SK-N-SH (cell line): Measurements from ENCODE around the gene YJEFN3. TPM values are rescaled to one million over a fixed set of nuclear protein-coding genes. Genes with fewer than 3 reads are reported as not detected.

Experiments
- CTCF ChIA-PET: fragments of 300-600, 350-600 bp; formaldehyde crosslinking; extraction: SDS; loops from one replicate; lab custom pipeline; 2021; lab: Yijun Ruan, JAX
- POLR2A ChIA-PET: fragments of 350-600 bp; sonication (Branson Sonifier 250); formaldehyde crosslinking; extraction: SDS; loops from one replicate; lab custom pipeline; 2020; ENCODE audit warnings: antibody characterized with exemption, inconsistent platforms; lab: Yijun Ruan, JAX
- DNase-seq: peaks from one replicate; pipeline ENCODE4 v3.0.0; 2012
- H2AFZ ChIP-seq: fragments of 200-600 bp; sonication (generic); 2 replicates; pipeline ENCODE4 v1.8.1; 2016; ENCODE audit warnings: antibody characterized with exemption, mild to moderate bottlenecking, low read depth
- H3F3A ChIP-seq: fragments of 200-600 bp; sonication (generic); replicated peaks from 2 replicates; pipeline ENCODE3; 2016; ENCODE audit warnings: antibody characterized with exemption, mild to moderate bottlenecking; ENCODE audit not compliant: insufficient read depth
- H3K27ac ChIP-seq, 2 experiments: fragments of 200-500 bp in 1 of 2; fragments of 200-600 bp in 1 of 2; sonication (Bioruptor generic) in 1 of 2; sonication (generic), shearing (Covaris generic) in 1 of 2; 2 replicates each; pipeline versions ENCODE4 v1.5.1 to v1.6.1; 2014 to 2016; ENCODE audit warnings: low read depth in 2 of 2, inconsistent platforms in 1 of 2, low read length in 1 of 2, mild to moderate bottlenecking in 1 of 2, mixed read lengths in 1 of 2
- H3K27me3 ChIP-seq: fragments of 200-600 bp; sonication (generic), shearing (Covaris generic); 2 replicates; pipeline ENCODE4 v1.6.1; 2016; ENCODE audit warnings: mixed run types; ENCODE audit not compliant: insufficient read depth
- H3K36me3 ChIP-seq, 2 experiments: fragments of 200-500 bp in 1 of 2; fragments of 200-600 bp in 1 of 2; sonication (Bioruptor generic) in 1 of 2; sonication (generic) in 1 of 2; replicated peaks in 1 of 2; 2 replicates each; pipeline versions ENCODE3 to v1.5.1; 2014 to 2016; ENCODE audit warnings: low read length in 1 of 2, mild to moderate bottlenecking in 1 of 2; ENCODE audit not compliant: insufficient read depth in 2 of 2, control insufficient read depth in 1 of 2
- H3K4me1 ChIP-seq, 2 experiments: fragments of 200-500 bp in 1 of 2; fragments of 200-600 bp in 1 of 2; sonication (Bioruptor generic) in 1 of 2; sonication (generic), shearing (Covaris generic) in 1 of 2; 2 replicates each; pipeline versions ENCODE4 v1.5.1 to v1.6.1; 2014 to 2016; ENCODE audit warnings: low read depth in 1 of 2, low read length in 1 of 2, mixed run types in 1 of 2; ENCODE audit not compliant: insufficient read depth in 2 of 2, control insufficient read depth in 1 of 2
- H3K4me2 ChIP-seq: fragments of 200-600 bp; sonication (generic), shearing (Covaris generic); 2 replicates; pipeline ENCODE4 v1.6.1; 2017; ENCODE audit warnings: mixed run types
- H3K4me3 ChIP-seq, 2 experiments: fragments of 200-500 bp in 1 of 2; fragments of 200-600 bp in 1 of 2; sonication (Bioruptor generic) in 1 of 2; sonication (generic), shearing (Covaris generic) in 1 of 2; 2 replicates each; pipeline versions ENCODE4 v1.5.1 to v1.8.1; 2014 to 2016; ENCODE audit warnings: low read depth in 2 of 2, inconsistent platforms in 1 of 2, low read length in 1 of 2, mild to moderate bottlenecking in 1 of 2, mixed read lengths in 1 of 2, moderate library complexity in 1 of 2
- H3K79me2 ChIP-seq: fragments of 200-600 bp; sonication (generic); 2 replicates; pipeline ENCODE4 v1.8.1; 2017; ENCODE audit warnings: mild to moderate bottlenecking; ENCODE audit not compliant: insufficient read depth
- H3K9ac ChIP-seq: fragments of 200-600 bp; sonication (generic); 2 replicates; pipeline ENCODE4 v1.6.1; 2017; ENCODE audit warnings: mixed run types
- H3K9me2 ChIP-seq: fragments of 200-600 bp; sonication (generic); 2 replicates; pipeline ENCODE4 v1.6.1; 2017; ENCODE audit warnings: mixed run types
- H3K9me3 ChIP-seq: fragments of 200-600 bp; sonication (generic); 2 replicates; pipeline ENCODE4 v1.6.1; 2017; ENCODE audit warnings: mixed run types, mild to moderate bottlenecking, moderate library complexity
- H4K20me1 ChIP-seq: fragments of 200-600 bp; sonication (generic); 2 replicates; pipeline ENCODE4 v1.6.1; 2017; ENCODE audit warnings: mild to moderate bottlenecking, mixed run types; ENCODE audit not compliant: insufficient read depth
- EP300 ChIP-seq, 2 experiments: IDR thresholded peaks; 2 replicates each; pipeline versions ENCODE4 v1.4.0 to v1.6.1; 2012; ENCODE audit warnings: borderline replicate concordance in 1 of 2, low read depth in 1 of 2, low read length in 1 of 2
- FOSL2 ChIP-seq: IDR thresholded peaks from 2 replicates; pipeline ENCODE4 v1.4.0; 2012; ENCODE audit warnings: low read depth, mild to moderate bottlenecking, moderate library complexity, borderline replicate concordance
- MAX ChIP-seq: IDR thresholded peaks from 2 replicates; pipeline ENCODE4 v1.4.0; 2012; ENCODE audit warnings: low read depth
- MXI1 ChIP-seq: IDR thresholded peaks from 2 replicates; pipeline ENCODE4 v1.6.1; 2012; ENCODE audit warnings: mild to moderate bottlenecking, low read depth, low read length, improper control_type of control experiment
- NFIC ChIP-seq: IDR thresholded peaks from 2 replicates; pipeline ENCODE4 v1.4.0; 2012; ENCODE audit warnings: borderline replicate concordance
- PBX3 ChIP-seq: IDR thresholded peaks from 2 replicates; pipeline ENCODE4; 2012
- REST ChIP-seq: IDR thresholded peaks from 2 replicates; pipeline ENCODE4 v1.6.1; 2012; ENCODE audit warnings: mild to moderate bottlenecking, low read depth, low read length, moderate library complexity
- SMC3 ChIP-seq: IDR thresholded peaks from 2 replicates; pipeline ENCODE4 v1.6.1; 2012; ENCODE audit warnings: low read depth, low read length, improper control_type of control experiment
- TCF12 ChIP-seq: IDR thresholded peaks from 2 replicates; pipeline ENCODE4 v1.4.0; 2012
- USF1 ChIP-seq: IDR thresholded peaks from 2 replicates; pipeline ENCODE4 v1.4.0; 2012; ENCODE audit warnings: low read depth, borderline replicate concordance
- WGBS: methylation state at CpG from one replicate; pipeline ENCODE4 v1.1.6; 2017; ENCODE audit warnings: low lambda C conversion rate; 5-methylcytosine and 5-hydroxymethylcytosine counted together
- polyA plus RNA-seq, 3 experiments: library from polyadenylated mRNA; depleted of rRNA; stranded (reverse); fragments of >200 nt; gene quantifications; 2 replicates each; pipeline ENCODE4 v1.2.3, GENCODE V29; 2012

YJEFN3 gene
- polyA plus RNA-seq, 1 of the 3 experiments (the other 2 are of a cell fraction): 7.2 TPM

GRCh38 chr19:19567391-19567790 is 38.7 kb downstream of the YJEFN3 start (continued):
- TF ChIP-seq REST (no peak), MXI1 (no peak)

GRCh38 chr19:19568802-19569756 is 40.4 kb downstream of the YJEFN3 start:
- TF ChIP-seq USF1: no peak
- no peak for TF ChIP-seq PBX3
- peak; percentile 17; the same call in 1 of the 2 replicates for TF ChIP-seq TCF12
- no peak for TF ChIP-seq MAX
- no peak for TF ChIP-seq SMC3
- TF ChIP-seq EP300 (IDR thresholded peaks at IDR 0.05; ENCODE audit: borderline replicate concordance in 1 of 2, low read depth in 1 of 2, low read length in 1 of 2): peak in 1 of 2 experiments; percentile 19; a peak in 1 of 4 replicates
- peak; percentile 76 for TF ChIP-seq NFIC
- TF ChIP-seq FOSL2: peak; percentile 58; the same call in 1 of the 2 replicates
- H3K4me2 ChIP-seq: no peak overlapping the region
- H3K27me3 ChIP-seq: no peaks in the 10 kb centered on the region
- no peaks in the 10 kb centered on the region for H3K4me1 ChIP-seq
- 88% methylated on average over 24 of the region's 25 CpGs for WGBS
- no peak overlapping the region for H3K9ac ChIP-seq
- POLR2A ChIA-PET: no interaction called here
- H2AFZ ChIP-seq: no peak overlapping the region
- H3K4me3 ChIP-seq: no peak overlapping the region
- no peak overlapping the region for H3K27ac ChIP-seq
- H3K9me3 ChIP-seq: no peaks in the 10 kb centered on the region
- no peaks in the 10 kb centered on the region for H3K36me3 ChIP-seq
- no peaks in the 10 kb centered on the region for H3F3A ChIP-seq
- DNase-seq: no peak
- no peaks in the 10 kb centered on the region for H3K79me2 ChIP-seq
- H4K20me1 ChIP-seq: no peaks in the 10 kb centered on the region
- H3K9me2 ChIP-seq: no peaks in the 10 kb centered on the region
- CTCF ChIA-PET: interaction anchor here (1.3 to 9.3 kb wide), 3 partner anchors 16 to 75 kb away, joined by 5 to 56 read pairs (median 6); no protein-coding TSS in a partner anchor
